Parathyroid adenoma (tissue), 2 donors: Measurements from ENCODE around the gene ANO4.
"Not testable (repeated sequence)": the region's sequence is repeated elsewhere in the genome, so short reads cannot be mapped to it uniquely, and the experiment has no call there.

Source experiments
- H2AFZ ChIP-seq: fragments of 300-600 bp; sonication (generic); one replicate; pipeline ENCODE4 v1.7.0; 2017; ENCODE audit warnings: antibody characterized with exemption, mild to moderate bottlenecking
- H3K27ac ChIP-seq: fragments of 300-600 bp; sonication (generic); one replicate; pipeline ENCODE4 v1.7.0; 2017
- H3K27me3 ChIP-seq: fragments of 300-600 bp; sonication (generic); one replicate; pipeline ENCODE4 v1.7.0; 2017; ENCODE audit warnings: low read length; ENCODE audit not compliant: control insufficient read depth, insufficient read depth
- H3K36me3 ChIP-seq: fragments of 300-600 bp; sonication (generic); one replicate; pipeline ENCODE4 v1.7.0; 2017; ENCODE audit warnings: low read length; ENCODE audit not compliant: control insufficient read depth, insufficient read depth
- H3K4me1 ChIP-seq: fragments of 300-600 bp; sonication (generic); one replicate; pipeline ENCODE4 v1.7.0; 2017; ENCODE audit warnings: control low read depth
- H3K4me2 ChIP-seq: fragments of 300-600 bp; sonication (generic); one replicate; pipeline ENCODE4 v1.7.0; 2017; ENCODE audit warnings: low read length
- H3K4me3 ChIP-seq: fragments of 300-600 bp; sonication (generic); one replicate; pipeline ENCODE4 v1.7.0; 2017; ENCODE audit warnings: low read depth, low read length
- H3K79me2 ChIP-seq: fragments of 300-600 bp; sonication (generic); one replicate; pipeline ENCODE4 v1.7.0; 2017; ENCODE audit warnings: control low read depth
- H3K9ac ChIP-seq: fragments of 300-600 bp; sonication (generic); one replicate; pipeline ENCODE4 v1.7.0; 2017; ENCODE audit warnings: mild to moderate bottlenecking
- H3K9me3 ChIP-seq: fragments of 300-600 bp; sonication (generic); one replicate; pipeline ENCODE4 v1.7.0; 2017; ENCODE audit warnings: low read length; ENCODE audit not compliant: control insufficient read depth
- CTCF ChIP-seq: fragments of 300-600 bp; sonication (generic); IDR thresholded peaks from one replicate; pipeline ENCODE4 v1.7.0; 2017; ENCODE audit warnings: antibody characterized with exemption, mild to moderate bottlenecking
- donor health status: primary hyperparathyroidism.

ANO4 gene

DNA sequence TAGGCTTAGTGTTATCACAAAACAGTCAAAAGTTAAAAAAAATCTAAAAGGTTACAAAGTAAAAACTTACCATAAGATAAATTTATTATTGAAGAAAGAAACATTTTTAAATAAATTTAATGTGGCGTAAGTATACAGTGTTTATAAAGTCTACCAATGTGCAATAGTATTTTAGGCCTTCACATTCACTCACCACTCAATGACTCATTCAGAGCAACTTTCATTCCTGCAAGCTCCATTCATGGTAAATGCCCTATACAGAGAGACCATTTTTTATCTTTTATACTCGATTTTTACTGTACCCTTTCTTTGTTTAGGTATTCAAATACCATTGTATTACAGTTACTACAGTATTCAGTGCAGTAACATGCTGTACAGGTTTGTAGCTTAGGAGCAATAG lies 124.5 kb downstream of the ANO4 start:
- no peaks in the 10 kb centered on the region for H3K79me2 ChIP-seq
- TF ChIP-seq CTCF: no peak
- no peak overlapping the region for H3K4me3 ChIP-seq
- H3K4me2 ChIP-seq: no peak overlapping the region
- H2AFZ ChIP-seq: no peak overlapping the region
- H3K27ac ChIP-seq: no peak overlapping the region
- H3K27me3 ChIP-seq: no peaks in the 10 kb centered on the region
- H3K4me1 ChIP-seq: no peaks in the 10 kb centered on the region
- H3K36me3 ChIP-seq: no peaks in the 10 kb centered on the region
- H3K9ac ChIP-seq: no peak overlapping the region
- H3K9me3 ChIP-seq: no peaks in the 10 kb centered on the region

- Histone ChIP-seq H2AFZ (no peak overlapping the region), H3K4me2 (no peak overlapping the region), H3K4me3 (no peak overlapping the region), H3K79me2 (no peaks in the 10 kb centered on the region), H3K27ac (no peak overlapping the region), H3K9ac (no peak overlapping the region), H3K9me3 (no peaks in the 10 kb centered on the region), H3K4me1 (no peaks in the 10 kb centered on the region), H3K36me3 (no peaks in the 10 kb centered on the region), H3K27me3 (no peaks in the 10 kb centered on the region)
- no peak for TF ChIP-seq CTCF
Measured at GRCh38 chr12:100920493-100920892, 125.9 kb downstream of the ANO4 start.

DNA sequence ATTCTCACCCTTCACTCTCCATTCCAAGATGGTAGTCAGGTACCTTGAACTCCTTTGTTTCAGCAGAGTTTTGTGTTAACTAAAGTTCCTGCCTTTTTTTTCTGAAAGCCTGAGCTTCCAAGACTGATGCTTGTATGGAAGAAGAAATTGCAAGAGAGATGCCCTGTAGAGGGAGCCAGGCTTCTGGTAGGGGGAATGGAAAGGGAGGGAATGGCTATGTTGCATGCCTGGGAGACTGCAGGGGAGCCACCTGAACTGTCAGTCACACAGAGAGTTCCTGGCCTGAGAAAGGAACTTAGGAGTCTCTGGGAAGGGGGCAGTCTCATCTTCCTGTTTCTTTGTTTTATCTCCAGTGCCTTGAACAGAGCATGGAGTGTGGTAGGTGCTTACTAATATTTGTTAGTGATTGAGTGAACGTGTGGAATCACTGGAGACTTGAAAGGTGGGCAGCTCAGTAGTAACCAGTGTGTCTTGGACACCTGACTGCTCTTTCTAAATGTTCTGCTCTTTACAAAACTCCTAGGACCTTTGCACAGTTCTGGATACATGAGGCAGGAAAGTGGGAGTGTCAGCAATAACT lies 132.2 kb downstream of the ANO4 start:
- Histone ChIP-seq H3K36me3 (no peaks in the 10 kb centered on the region), H3K27me3 (no peaks in the 10 kb centered on the region), H3K4me2 (no peak overlapping the region), H2AFZ (no peak overlapping the region), H3K79me2 (no peaks in the 10 kb centered on the region), H3K27ac (no peak overlapping the region), H3K4me1 (no peaks in the 10 kb centered on the region), H3K9me3 (no peaks in the 10 kb centered on the region), H3K4me3 (no peak overlapping the region), H3K9ac (no peak overlapping the region)
- TF ChIP-seq CTCF: no peak

GRCh38 chr12:100927826-100928225 lies 133.2 kb downstream of the ANO4 start:
- Histone ChIP-seq H3K4me3 (no peak overlapping the region), H3K27ac (no peak overlapping the region), H3K79me2 (no peaks in the 10 kb centered on the region), H3K27me3 (no peaks in the 10 kb centered on the region), H3K4me1 (no peaks in the 10 kb centered on the region), H2AFZ (no peak overlapping the region), H3K9ac (no peak overlapping the region), H3K36me3 (no peaks in the 10 kb centered on the region), H3K4me2 (no peak overlapping the region), H3K9me3 (no peaks in the 10 kb centered on the region)
- TF ChIP-seq CTCF: no peak

DNA sequence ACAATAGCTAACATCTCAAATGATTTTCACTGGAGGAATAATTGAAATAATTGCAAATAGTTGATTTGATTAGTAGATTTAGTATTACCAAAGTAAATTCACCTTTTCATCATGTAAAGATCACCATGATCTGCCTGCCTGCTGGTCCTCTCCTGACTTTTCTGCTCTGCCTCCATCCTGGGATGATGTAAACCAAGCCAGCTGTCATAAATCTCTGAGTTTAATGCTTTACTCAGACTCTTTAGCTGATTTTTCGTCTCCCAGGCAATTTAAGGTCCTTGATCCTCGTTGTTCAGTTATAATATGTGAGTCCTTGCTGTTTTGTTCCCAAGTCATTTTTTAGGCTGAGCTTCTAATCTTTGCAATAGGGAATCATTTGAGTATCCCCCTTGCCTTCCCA lies 138.0 kb downstream of the ANO4 start:
- H3K4me2 ChIP-seq: no peak overlapping the region
- no peaks in the 10 kb centered on the region for H3K4me1 ChIP-seq
- H3K4me3 ChIP-seq: no peak overlapping the region
- no peaks in the 10 kb centered on the region for H3K9me3 ChIP-seq
- TF ChIP-seq CTCF: no peak
- H3K27ac ChIP-seq: no peak overlapping the region
- no peaks in the 10 kb centered on the region for H3K79me2 ChIP-seq
- no peaks in the 10 kb centered on the region for H3K36me3 ChIP-seq
- no peaks in the 10 kb centered on the region for H3K27me3 ChIP-seq
- no peak overlapping the region for H2AFZ ChIP-seq
- no peak overlapping the region for H3K9ac ChIP-seq

DNA sequence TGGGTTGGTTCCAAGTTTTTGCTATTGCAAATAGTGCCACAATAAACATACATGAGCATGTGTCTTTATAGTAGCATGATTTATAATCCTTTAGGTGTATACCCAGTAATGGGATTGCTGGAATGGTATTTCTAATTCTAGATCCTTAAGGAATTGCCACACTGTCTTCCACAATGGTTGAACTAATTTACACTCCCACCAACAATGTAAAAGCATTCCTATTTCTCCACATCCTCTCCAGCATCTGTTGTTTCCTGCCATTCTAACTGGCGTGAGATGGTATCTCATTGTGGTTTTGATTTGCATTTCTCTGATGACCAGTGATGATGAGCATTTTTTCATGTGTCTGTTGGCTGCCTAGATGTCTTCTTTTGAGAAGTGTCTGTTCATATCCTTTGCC lies 139.0 kb downstream of the ANO4 start:
- H3K9me3 ChIP-seq, H3K79me2 ChIP-seq, H2AFZ ChIP-seq, H3K27me3 ChIP-seq, H3K4me2 ChIP-seq, H3K36me3 ChIP-seq, H3K4me1 ChIP-seq, H3K27ac ChIP-seq, H3K4me3 ChIP-seq, H3K9ac ChIP-seq: not testable (repeated sequence)
